IMR-90 (cell line): Measurements from ENCODE around the gene NATD1. TPM values are rescaled to one million over a fixed set of nuclear protein-coding genes. Genes with fewer than 3 reads are reported as not detected.

Experiments
- ATAC-seq: fragments of 200-7000 bp; cut with Tn5 transposase; 2 replicates; pipeline ENCODE4 v1.9.1; 2020; ENCODE audit warnings: low read depth, mild to moderate bottlenecking, moderate library complexity
- BruUV-seq: library from RNA; stranded (reverse); fragments of 400-500 nt; replicated peaks from 2 replicates; lab custom pipeline; 2021; lab: Mats Ljungman, UMichigan
- CTCF ChIA-PET: fragments of 300-600 bp; formaldehyde crosslinking; extraction: SDS; loops from one replicate; lab custom pipeline; 2021; ENCODE audit warnings: antibody characterized with exemption; lab: Yijun Ruan, JAX
- POLR2A ChIA-PET: fragments of 300-600 bp; sonication (Branson Sonifier 250); formaldehyde crosslinking; loops from one replicate; lab custom pipeline; 2022; ENCODE audit warnings: antibody characterized with exemption; ENCODE audit not compliant: unreplicated experiment; lab: Charles Lee
- DNase-seq: peaks from one replicate; pipeline ENCODE4 v3.0.0; 2013
- H2AFZ ChIP-seq: replicated peaks from 2 replicates; pipeline ENCODE3; 2013; ENCODE audit warnings: low read length, mild to moderate bottlenecking; ENCODE audit not compliant: poor library complexity
- H2AK5ac ChIP-seq: 2 replicates; pipeline ENCODE4 v1.6.1; 2013; ENCODE audit warnings: low read depth, low read length, inconsistent platforms
- H2AK9ac ChIP-seq: replicated peaks from 2 replicates; pipeline ENCODE3; 2013; ENCODE audit warnings: mild to moderate bottlenecking, low read depth, low read length, moderate library complexity; ENCODE audit not compliant: poor library complexity
- H2BK120ac ChIP-seq: 2 replicates; pipeline ENCODE4 v1.6.1; 2013; ENCODE audit warnings: low read depth, low read length, inconsistent platforms
- H2BK15ac ChIP-seq: 3 replicates; pipeline ENCODE4 v1.6.1; 2013; ENCODE audit warnings: low read depth, low read length, inconsistent platforms
- H2BK20ac ChIP-seq: 2 replicates; pipeline ENCODE4 v1.6.1; 2013; ENCODE audit warnings: low read depth, mild to moderate bottlenecking, inconsistent platforms, low read length, moderate library complexity
- H2BK5ac ChIP-seq: 2 replicates; pipeline ENCODE4 v1.6.1; 2013; ENCODE audit warnings: mild to moderate bottlenecking, low read depth, low read length, inconsistent platforms; ENCODE audit not compliant: poor library complexity, severe bottlenecking
- H3K14ac ChIP-seq: replicated peaks from 2 replicates; pipeline ENCODE4 v1.6.1; 2013; ENCODE audit warnings: low read depth, low read length, inconsistent platforms
- H3K18ac ChIP-seq: 2 replicates; pipeline ENCODE4 v1.6.1; 2013; ENCODE audit warnings: low read depth, low read length, control low read depth
- H3K23ac ChIP-seq: 2 replicates; pipeline ENCODE4 v1.6.1; 2013; ENCODE audit warnings: low read depth, low read length, inconsistent platforms
- H3K27ac ChIP-seq: 2 replicates; pipeline ENCODE4 v1.5.1; 2013; ENCODE audit warnings: mild to moderate bottlenecking, control low read depth, low read length; ENCODE audit not compliant: insufficient read depth
- H3K27me3 ChIP-seq: 2 replicates; pipeline ENCODE4 v1.6.1; 2013; ENCODE audit warnings: low read length; ENCODE audit not compliant: control insufficient read depth, insufficient read depth
- H3K36me3 ChIP-seq: 2 replicates; pipeline ENCODE4 v1.6.1; 2013; ENCODE audit warnings: low read length, mixed read lengths; ENCODE audit not compliant: control insufficient read depth, insufficient read depth
- H3K4ac ChIP-seq: 2 replicates; pipeline ENCODE4 v1.6.1; 2013; ENCODE audit warnings: low read depth, low read length, inconsistent platforms
- H3K4me1 ChIP-seq: 2 replicates; pipeline ENCODE4 v1.6.1; 2013; ENCODE audit warnings: low read length, mixed read lengths; ENCODE audit not compliant: control insufficient read depth, insufficient read depth
- H3K4me2 ChIP-seq: 2 replicates; pipeline ENCODE4 v1.6.1; 2013; ENCODE audit warnings: low read depth, mild to moderate bottlenecking, control low read depth, low read length, moderate library complexity
- H3K4me3 ChIP-seq: 2 replicates; pipeline ENCODE4 v1.5.1; 2013; ENCODE audit warnings: low read depth, mild to moderate bottlenecking, control low read depth, low read length, moderate library complexity; ENCODE audit not compliant: insufficient read depth
- H3K56ac ChIP-seq: 2 replicates; pipeline ENCODE4 v1.6.1; 2013; ENCODE audit warnings: low read length, inconsistent platforms; ENCODE audit not compliant: insufficient read depth; ENCODE audit errors: extremely low read depth
- H3K79me1 ChIP-seq, 2 experiments: 2 replicates each; pipeline ENCODE4 v1.6.1; 2013; ENCODE audit warnings: low read length in 2 of 2, inconsistent platforms in 1 of 2, low read depth in 1 of 2
- H3K9ac ChIP-seq: 2 replicates; pipeline ENCODE4 v1.6.1; 2013; ENCODE audit warnings: low read depth, low read length, control low read depth
- H3K9me1 ChIP-seq: 2 replicates; pipeline ENCODE4 v1.6.1; 2013; ENCODE audit warnings: low read length, inconsistent platforms; ENCODE audit not compliant: insufficient read depth
- H3K9me3 ChIP-seq: 2 replicates; pipeline ENCODE4 v1.6.1; 2013; ENCODE audit warnings: low read length; ENCODE audit not compliant: control insufficient read depth, insufficient read depth
- H4K20me1 ChIP-seq: 2 replicates; pipeline ENCODE4 v1.6.1; 2013; ENCODE audit warnings: low read length, inconsistent platforms; ENCODE audit not compliant: insufficient read depth
- H4K5ac ChIP-seq: 2 replicates; pipeline ENCODE4 v1.6.1; 2013; ENCODE audit warnings: mild to moderate bottlenecking, low read depth, low read length, control low read depth
- H4K8ac ChIP-seq, 2 experiments: 2 replicates each; pipeline ENCODE4 v1.6.1; 2013; ENCODE audit warnings: low read depth in 2 of 2, low read length in 2 of 2, control low read depth in 1 of 2, inconsistent platforms in 1 of 2
- H4K91ac ChIP-seq: 2 replicates; pipeline ENCODE4 v1.6.1; 2013; ENCODE audit warnings: low read depth, low read length, inconsistent platforms; ENCODE audit not compliant: insufficient read depth
- BHLHE40 ChIP-seq: fragments of 150-350 bp; IDR thresholded peaks from 2 replicates; pipeline ENCODE4 v1.6.1; 2016; ENCODE audit warnings: mild to moderate bottlenecking, low read depth, low read length
- CEBPB ChIP-seq: IDR thresholded peaks from 2 replicates; pipeline ENCODE4 v1.6.1; 2012; ENCODE audit warnings: low read depth, low read length, improper control_type of control experiment
- CHD1 ChIP-seq: IDR thresholded peaks from 2 replicates; pipeline ENCODE4 v1.6.1; 2012; ENCODE audit warnings: low read depth, low read length, improper control_type of control experiment
- CTCF ChIP-seq: conservative IDR thresholded peaks from 2 replicates; pipeline ENCODE4 v1.5.1; 2012; ENCODE audit warnings: mild to moderate bottlenecking, low read depth, low read length, improper control_type of control experiment
- NFE2L2 ChIP-seq: fragments of 150-350 bp; IDR thresholded peaks from 2 replicates; pipeline ENCODE4 v1.6.1; 2016; ENCODE audit warnings: low read depth, mild to moderate bottlenecking, low read length
- WGBS, 2 experiments: methylation state at CpG; one replicate each; pipeline versions ENCODE4 v1.1.5 to v1.1.7; 2013; ENCODE audit warnings: missing lambda C conversion rate in 2 of 2; ENCODE audit not compliant: insufficient read length in 1 of 2; ENCODE audit errors: extremely low coverage in 2 of 2; 5-methylcytosine and 5-hydroxymethylcytosine counted together
- dilution Hi-C: fragments of 300-500 bp; cut with HindIII; formaldehyde crosslinking; loops from one replicate; pipeline ENCODE4 v1.14.3; 2018; ENCODE audit warnings: low sequenced_read_pairs; ENCODE audit not compliant: unreplicated experiment
- in situ Hi-C: fragments of 300-500 bp; cut with MboI; formaldehyde crosslinking; loops from 3 replicates; pipeline ENCODE4 v1.14.3; 2019; ENCODE audit warnings: low sequenced_read_pairs, inconsistent platforms, mixed read lengths
- intact Hi-C: fragments of 100-400 bp; cut with micrococcal nuclease; formaldehyde crosslinking; loops from 2 replicates; pipeline ENCODE4 v1.10.0; 2022
- polyA plus RNA-seq, 3 experiments: library from polyadenylated mRNA; depleted of rRNA; stranded (reverse); fragments of >200 nt; gene quantifications; 2 replicates each; pipeline ENCODE4 v1.2.3, GENCODE V29; 2012; ENCODE audit warnings: low replicate concordance in 1 of 3
- total RNA-seq: library from RNA; depleted of rRNA; stranded (reverse); fragments of >200 nt; gene quantifications from 2 replicates; pipeline ENCODE4 v1.2.3, GENCODE V29; 2012

Gene NATD1
- total and polyA plus RNA-seq, 2 of the 4 experiments (the other 2 are of a cell fraction), result 0.90 to 4.3 TPM

GRCh38 chr17:21294321-21295035 lies 41.3 kb upstream of the NATD1 start:
- H3K14ac ChIP-seq, result no peak overlapping the region
- ChIA-PET CTCF (no interaction called here), POLR2A (no interaction called here)
- no peak overlapping the region for H2BK120ac ChIP-seq
- no peak overlapping the region for H3K27ac ChIP-seq
- no peak overlapping the region for H3K56ac ChIP-seq
- dilution Hi-C loops, result no loop called here
- H3K36me3 ChIP-seq, result peaks cover 18% of the 10 kb centered on the region; the same call in 1 of the 2 replicates
- no peak overlapping the region for H2BK15ac ChIP-seq
- DNase-seq, result no peak
- intact Hi-C loops, result no loop called here
- H2AK5ac ChIP-seq, result no peak overlapping the region
- no peak overlapping the region for H2AFZ ChIP-seq
- H4K91ac ChIP-seq, result no peak overlapping the region
- H3K4ac ChIP-seq, result no peak overlapping the region
- H2BK5ac ChIP-seq, result no peak overlapping the region
- peaks cover 98% of the 10 kb centered on the region for H4K20me1 ChIP-seq
- 73% methylated on average over 8 of the region's 12 CpGs; no CpG with 5 or more reads in 1 of the 2 experiments for WGBS, 2 experiments
- H3K9ac ChIP-seq, result no peak overlapping the region
- H3K4me3 ChIP-seq, result no peak overlapping the region
- no peak for TF ChIP-seq CHD1
- TF ChIP-seq NFE2L2, result no peak
- no peak for TF ChIP-seq CEBPB
- TF ChIP-seq CTCF, result no peak
- no peak for TF ChIP-seq BHLHE40
- BruUV-seq, result no TSS peak
- H3K4me2 ChIP-seq, result no peak overlapping the region
- H3K9me1 ChIP-seq, result no peaks in the 10 kb centered on the region; the same call in 1 of the 2 replicates
- H2AK9ac ChIP-seq, result peak overlapping the region; percentile 20
- H3K18ac ChIP-seq, result no peak overlapping the region
- no peak overlapping the region for H4K5ac ChIP-seq
- no peak overlapping the region for H4K8ac ChIP-seq
- no peak for ATAC-seq
- peaks cover 21% of the 10 kb centered on the region for H3K4me1 ChIP-seq
- no peak overlapping the region for H3K23ac ChIP-seq
- H3K79me1 ChIP-seq, result peaks cover 11 to 38% of the 10 kb centered on the region in 2 experiments; a peak in 3 of 4 replicates
- H2BK20ac ChIP-seq, result no peak overlapping the region
- in situ Hi-C loops, result no loop called here
- H3K27me3 ChIP-seq, result no peaks in the 10 kb centered on the region
- peaks cover 3% of the 10 kb centered on the region; the same call in 1 of the 2 replicates for H3K9me3 ChIP-seq
